Measurements from ENCODE around the gene FOXD4L3. TPM values are rescaled to one million over a fixed set of nuclear protein-coding genes. Genes with fewer than 3 reads are reported as not detected.
A peak's percentile ranks its signal among the peaks of the same experiment; 100 is the strongest.
"Not testable (repeated sequence)": the region's sequence is repeated elsewhere in the genome, so short reads cannot be mapped to it uniquely, and the experiment has no call there.

The FOXD4L3 gene
- total RNA-seq, result not detected
- long read RNA-seq, donor 1, result 0 reads
- long read RNA-seq, donor 2, result 0 reads

- intact Hi-C loops (cut with DNase I); DNase-seq (ENCODE audit: low spot score): not testable (repeated sequence)
Measured at GRCh38 chr9:68302567-68302966, at the start of gene FOXD4L3. Gene FOXD4L3, plus strand, starts transcription at chr9:68302867. Its CDS starts 85 bp downstream, at chr9:68302952.

- intact Hi-C loops (cut with DNase I); DNase-seq (ENCODE audit: low spot score): not testable (repeated sequence)
Measured at GRCh38 chr9:68281041-68281440, 21.6 kb upstream of the FOXD4L3 start.

- intact Hi-C loops (cut with DNase I), result not testable (repeated sequence)
- peak; percentile 17 for DNase-seq (ENCODE audit: low spot score)
Measured at GRCh38 chr9:68303771-68304170, 1.1 kb downstream of the FOXD4L3 start.

GRCh38 chr9:68304212-68304611 lies 1.5 kb downstream of the FOXD4L3 start:
- DNase-seq (ENCODE audit: low spot score); intact Hi-C loops (cut with DNase I): not testable (repeated sequence)

GRCh38 chr9:68304777-68305176 lies 2.1 kb downstream of the FOXD4L3 start:
- intact Hi-C loops (cut with DNase I), result not testable (repeated sequence)

GRCh38 chr9:68305680-68306285 lies 3.1 kb downstream of the FOXD4L3 start:
- intact Hi-C loops (cut with DNase I), result not testable (repeated sequence)

More at GRCh38 chr9:68304777-68305176, 2.1 kb downstream of the FOXD4L3 start:
- not testable (repeated sequence) for DNase-seq (ENCODE audit: low spot score)

GRCh38 chr9:68306391-68306964 lies 3.8 kb downstream of the FOXD4L3 start:
- DNase-seq (ENCODE audit: low spot score); intact Hi-C loops (cut with DNase I): not testable (repeated sequence)

More at GRCh38 chr9:68305680-68306285, 3.1 kb downstream of the FOXD4L3 start:
- not testable (repeated sequence) for DNase-seq (ENCODE audit: low spot score)

GRCh38 chr9:68307127-68307526 lies 4.5 kb downstream of the FOXD4L3 start:
- intact Hi-C loops (cut with DNase I); DNase-seq (ENCODE audit: low spot score): not testable (repeated sequence)

- DNase-seq (ENCODE audit: low spot score), result peak; percentile 59
- intact Hi-C loops (cut with DNase I), result not testable (repeated sequence)
Measured at GRCh38 chr9:68307654-68308053, 5.0 kb downstream of the FOXD4L3 start.

- DNase-seq (ENCODE audit: low spot score); intact Hi-C loops (cut with DNase I): not testable (repeated sequence)
Measured at GRCh38 chr9:68311208-68311607, 8.5 kb downstream of the FOXD4L3 start.

- DNase-seq (ENCODE audit: low spot score); intact Hi-C loops (cut with DNase I): not testable (repeated sequence)
Measured at GRCh38 chr9:68318209-68318608, 15.5 kb downstream of the FOXD4L3 start.

GRCh38 chr9:68323749-68324148 lies 21.1 kb downstream of the FOXD4L3 start:
- intact Hi-C loops (cut with DNase I); DNase-seq (ENCODE audit: low spot score): not testable (repeated sequence)

GRCh38 chr9:68324518-68324917 lies 21.9 kb downstream of the FOXD4L3 start:
- intact Hi-C loops (cut with DNase I); DNase-seq (ENCODE audit: low spot score): not testable (repeated sequence)

- intact Hi-C loops (cut with DNase I), result not testable (repeated sequence)
Measured at GRCh38 chr9:68329106-68329505, 26.4 kb downstream of the FOXD4L3 start.

GRCh38 chr9:68330531-68331173 lies 28.0 kb downstream of the FOXD4L3 start:
- intact Hi-C loops (cut with DNase I); DNase-seq (ENCODE audit: low spot score): not testable (repeated sequence)

More at GRCh38 chr9:68329106-68329505, 26.4 kb downstream of the FOXD4L3 start:
- not testable (repeated sequence) for DNase-seq (ENCODE audit: low spot score)

- intact Hi-C loops (cut with DNase I); DNase-seq (ENCODE audit: low spot score): not testable (repeated sequence)
Measured at GRCh38 chr9:68332122-68332521, 29.5 kb downstream of the FOXD4L3 start.

GRCh38 chr9:68335935-68336334 lies 33.3 kb downstream of the FOXD4L3 start:
- DNase-seq (ENCODE audit: low spot score); intact Hi-C loops (cut with DNase I): not testable (repeated sequence)

GRCh38 chr9:68336639-68337339 lies 34.1 kb downstream of the FOXD4L3 start:
- intact Hi-C loops (cut with DNase I); DNase-seq (ENCODE audit: low spot score): not testable (repeated sequence)

GRCh38 chr9:68338000-68338399 lies 35.3 kb downstream of the FOXD4L3 start:
- intact Hi-C loops (cut with DNase I); DNase-seq (ENCODE audit: low spot score): not testable (repeated sequence)
